Measurements from ENCODE around the gene OLFML1. TPM values are rescaled to one million over a fixed set of nuclear protein-coding genes. Genes with fewer than 3 reads are reported as not detected.

OLFML1 gene
- 2.8 TPM in 1 of 2 replicates, not detected in the other for total RNA-seq (2014; rRNA removed; shearing (Covaris generic))

DNA sequence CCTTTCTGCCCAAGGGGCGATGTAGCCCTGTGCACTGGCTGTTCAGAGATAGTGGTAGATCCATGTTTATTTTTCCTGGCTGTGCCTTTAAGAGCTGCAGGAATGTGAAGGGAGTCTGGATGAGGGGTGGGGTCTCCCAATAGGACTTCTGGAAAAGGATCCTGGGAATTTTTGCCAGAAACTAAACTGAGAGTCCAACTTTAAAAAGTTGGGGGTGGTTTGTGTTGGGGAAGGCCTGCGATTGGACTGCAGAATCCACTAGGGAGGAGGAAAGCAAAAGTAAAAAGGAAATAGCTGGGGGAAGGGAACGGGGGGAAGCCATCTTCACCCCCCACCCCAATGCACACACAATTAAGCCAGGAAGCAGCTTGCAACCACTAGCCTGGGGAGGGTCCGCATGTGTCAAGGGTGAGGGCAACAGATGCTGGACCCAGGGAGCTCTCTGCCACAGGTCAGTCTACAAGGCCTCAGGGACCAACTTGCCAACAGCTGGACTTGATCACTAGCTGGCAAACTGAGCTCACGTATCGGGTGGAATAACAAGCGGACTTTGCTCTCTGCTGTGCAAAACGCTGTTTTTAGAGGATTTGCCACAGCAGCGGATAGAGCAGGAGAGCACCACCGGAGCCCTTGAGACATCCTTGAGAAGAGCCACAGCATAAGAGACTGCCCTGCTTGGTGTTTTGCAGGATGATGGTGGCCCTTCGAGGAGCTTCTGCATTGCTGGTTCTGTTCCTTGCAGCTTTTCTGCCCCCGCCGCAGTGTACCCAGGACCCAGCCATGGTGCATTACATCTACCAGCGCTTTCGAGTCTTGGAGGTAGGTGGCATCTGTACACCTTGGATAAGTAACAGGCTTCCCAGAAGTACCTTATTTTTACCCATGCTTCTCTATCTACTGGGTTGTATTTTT is at the start of gene OLFML1:
Gene OLFML1 (plus strand): TSS at position 321 of the 912 bp plus-strand sequence. CDS start 370 bp downstream, at position 691.
- DNase-seq: no peak
- Histone ChIP-seq H3K36me3 (replicated peaks; ENCODE audit: control insufficient read depth, insufficient read depth, low read length) (no peaks in the 10 kb centered on the region), H3K4me3 (ENCODE audit: insufficient read depth, low read depth, low read length) (no peak within 1 kb of the TSS), H3K27me3 (ENCODE audit: control insufficient read depth, insufficient read depth, low read length) (no peaks in the 10 kb centered on the region)

DNA sequence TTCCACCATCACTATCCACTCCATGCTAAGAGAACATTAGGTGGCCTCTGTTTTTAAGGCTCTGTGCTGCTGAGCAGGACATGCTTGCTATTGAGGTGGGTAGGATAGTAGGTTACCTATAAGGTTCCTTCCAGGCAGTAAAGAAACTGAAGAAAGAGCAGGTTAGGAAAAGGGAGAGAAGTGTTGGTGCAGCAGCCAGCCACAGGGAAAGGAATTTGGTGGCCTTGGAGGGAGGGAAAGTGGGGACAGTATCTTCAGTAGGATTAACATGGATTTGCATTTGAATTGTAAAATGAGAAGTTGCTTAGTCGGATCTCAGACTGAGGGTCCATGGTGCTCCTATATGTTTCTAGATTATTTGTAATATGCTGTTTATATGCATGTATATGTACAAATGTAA is 49.2 kb upstream of the OLFML1 start:
- Histone ChIP-seq H3K27me3 (ENCODE audit: control insufficient read depth, insufficient read depth, low read length) (no peaks in the 10 kb centered on the region), H3K4me3 (ENCODE audit: insufficient read depth, low read depth, low read length) (no peak overlapping the region), H3K36me3 (replicated peaks; ENCODE audit: control insufficient read depth, insufficient read depth, low read length) (no peaks in the 10 kb centered on the region)
- DNase-seq: peak; percentile 25

DNA sequence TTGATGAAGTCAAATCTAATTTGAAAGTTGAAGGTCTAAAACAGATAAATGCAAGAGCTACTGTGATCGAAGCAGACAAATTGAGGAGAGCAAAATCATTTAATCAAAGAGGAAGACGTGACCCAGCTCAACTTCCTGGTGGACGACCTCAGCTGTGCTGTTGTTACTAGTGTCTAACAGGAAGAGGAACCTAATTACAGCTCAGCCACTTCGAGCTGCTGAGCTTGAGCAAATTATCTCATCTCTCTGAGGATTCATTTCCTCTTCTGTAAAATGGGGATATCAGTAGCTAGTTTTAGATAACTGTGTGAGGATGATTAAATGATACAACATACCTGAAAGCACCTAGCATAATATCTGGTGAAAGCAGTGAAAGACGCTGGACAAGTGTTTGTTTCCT is 48.6 kb upstream of the OLFML1 start:
- no peak for DNase-seq
- no peak overlapping the region for H3K4me3 ChIP-seq (ENCODE audit: insufficient read depth, low read depth, low read length)
- no peaks in the 10 kb centered on the region for H3K27me3 ChIP-seq (ENCODE audit: control insufficient read depth, insufficient read depth, low read length)
- H3K36me3 ChIP-seq (replicated peaks; ENCODE audit: control insufficient read depth, insufficient read depth, low read length): no peaks in the 10 kb centered on the region

GRCh38 chr11:7437696-7438095 is 47.6 kb upstream of the OLFML1 start:
- Histone ChIP-seq H3K36me3 (replicated peaks; ENCODE audit: control insufficient read depth, insufficient read depth, low read length) (no peaks in the 10 kb centered on the region), H3K27me3 (ENCODE audit: control insufficient read depth, insufficient read depth, low read length) (no peaks in the 10 kb centered on the region), H3K4me3 (ENCODE audit: insufficient read depth, low read depth, low read length) (no peak overlapping the region)
- DNase-seq: no peak

GRCh38 chr11:7439746-7440320 is 45.5 kb upstream of the OLFML1 start:
- Histone ChIP-seq H3K4me3 (ENCODE audit: insufficient read depth, low read depth, low read length) (no peak overlapping the region), H3K36me3 (replicated peaks; ENCODE audit: control insufficient read depth, insufficient read depth, low read length) (no peaks in the 10 kb centered on the region)
- no peak for DNase-seq

GRCh38 chr11:7442588-7443215 is 42.6 kb upstream of the OLFML1 start:
- H3K36me3 ChIP-seq (replicated peaks; ENCODE audit: control insufficient read depth, insufficient read depth, low read length): no peaks in the 10 kb centered on the region
- peak; percentile 65 for DNase-seq
- H3K4me3 ChIP-seq (ENCODE audit: insufficient read depth, low read depth, low read length): no peak overlapping the region
- no peaks in the 10 kb centered on the region for H3K27me3 ChIP-seq (ENCODE audit: control insufficient read depth, insufficient read depth, low read length)

More at GRCh38 chr11:7439746-7440320, 45.5 kb upstream of the OLFML1 start:
- no peaks in the 10 kb centered on the region for H3K27me3 ChIP-seq (ENCODE audit: control insufficient read depth, insufficient read depth, low read length)

GRCh38 chr11:7444091-7444981 is 41.0 kb upstream of the OLFML1 start:
- Histone ChIP-seq H3K36me3 (replicated peaks; ENCODE audit: control insufficient read depth, insufficient read depth, low read length) (no peaks in the 10 kb centered on the region), H3K27me3 (ENCODE audit: control insufficient read depth, insufficient read depth, low read length) (no peaks in the 10 kb centered on the region), H3K4me3 (ENCODE audit: insufficient read depth, low read depth, low read length) (no peak overlapping the region)
- peak; percentile 13 for DNase-seq

- DNase-seq: no peak
- no peaks in the 10 kb centered on the region for H3K27me3 ChIP-seq (ENCODE audit: control insufficient read depth, insufficient read depth, low read length)
- no peak overlapping the region for H3K4me3 ChIP-seq (ENCODE audit: insufficient read depth, low read depth, low read length)
- H3K36me3 ChIP-seq (replicated peaks; ENCODE audit: control insufficient read depth, insufficient read depth, low read length): no peaks in the 10 kb centered on the region
Measured at GRCh38 chr11:7445564-7445963, 39.7 kb upstream of the OLFML1 start.

GRCh38 chr11:7448201-7448600 is 37.1 kb upstream of the OLFML1 start:
- H3K4me3 ChIP-seq (ENCODE audit: insufficient read depth, low read depth, low read length): no peak overlapping the region
- H3K27me3 ChIP-seq (ENCODE audit: control insufficient read depth, insufficient read depth, low read length): no peaks in the 10 kb centered on the region
- peak; percentile 35 for DNase-seq
- no peaks in the 10 kb centered on the region for H3K36me3 ChIP-seq (replicated peaks; ENCODE audit: control insufficient read depth, insufficient read depth, low read length)

- H3K4me3 ChIP-seq (ENCODE audit: insufficient read depth, low read depth, low read length): no peak overlapping the region
- no peaks in the 10 kb centered on the region for H3K27me3 ChIP-seq (ENCODE audit: control insufficient read depth, insufficient read depth, low read length)
- no peaks in the 10 kb centered on the region for H3K36me3 ChIP-seq (replicated peaks; ENCODE audit: control insufficient read depth, insufficient read depth, low read length)
- DNase-seq: no peak
Measured at GRCh38 chr11:7449211-7449840, 36.0 kb upstream of the OLFML1 start.

- H3K4me3 ChIP-seq (ENCODE audit: insufficient read depth, low read depth, low read length): no peak overlapping the region
- no peak for DNase-seq
- H3K36me3 ChIP-seq (replicated peaks; ENCODE audit: control insufficient read depth, insufficient read depth, low read length): no peaks in the 10 kb centered on the region
Measured at GRCh38 chr11:7449841-7450214, 35.5 kb upstream of the OLFML1 start.

GRCh38 chr11:7450836-7451235 is 34.5 kb upstream of the OLFML1 start:
- no peak overlapping the region for H3K4me3 ChIP-seq (ENCODE audit: insufficient read depth, low read depth, low read length)
- no peaks in the 10 kb centered on the region for H3K36me3 ChIP-seq (replicated peaks; ENCODE audit: control insufficient read depth, insufficient read depth, low read length)
- no peaks in the 10 kb centered on the region for H3K27me3 ChIP-seq (ENCODE audit: control insufficient read depth, insufficient read depth, low read length)
- DNase-seq: no peak

More at GRCh38 chr11:7449841-7450214, 35.5 kb upstream of the OLFML1 start:
- H3K27me3 ChIP-seq (ENCODE audit: control insufficient read depth, insufficient read depth, low read length): no peaks in the 10 kb centered on the region

- no peaks in the 10 kb centered on the region for H3K27me3 ChIP-seq (ENCODE audit: control insufficient read depth, insufficient read depth, low read length)
- no peak overlapping the region for H3K4me3 ChIP-seq (ENCODE audit: insufficient read depth, low read depth, low read length)
- no peak for DNase-seq
- H3K36me3 ChIP-seq (replicated peaks; ENCODE audit: control insufficient read depth, insufficient read depth, low read length): no peaks in the 10 kb centered on the region
Measured at GRCh38 chr11:7451520-7451919, 33.8 kb upstream of the OLFML1 start.
